H1 (cell line): ENCODE measurements around the gene H2BK1. TPM values are rescaled to one million over a fixed set of nuclear protein-coding genes. Genes with fewer than 3 reads are reported as not detected.

Experiments used
- CTCF ChIA-PET: fragments of 300-600 bp; sonication (Branson Sonifier 250); formaldehyde crosslinking; loops from one replicate; lab custom pipeline; 2021; ENCODE audit not compliant: partially characterized antibody; lab: Charles Lee
- POLR2A ChIA-PET: fragments of 300-600 bp; sonication (Branson Sonifier 250); formaldehyde crosslinking; loops from one replicate; lab custom pipeline; 2021; ENCODE audit warnings: inconsistent platforms; ENCODE audit not compliant: partially characterized antibody; lab: Charles Lee
- DNase-seq, 2 experiments: peaks; one replicate each; pipeline versions ENCODE4 v3.0.0 to v3.0.0-alpha.2; 2010 to 2022; ENCODE audit warnings: low spot score in 2 of 2, low read depth in 1 of 2, mixed read lengths in 1 of 2
- FAIRE-seq: peaks from 2 replicates; lab custom pipeline; 2011; peaks lifted over from hg19 to GRCh38; lab: Jason Lieb, UNC
- H2AFZ ChIP-seq: 2 replicates; pipeline ENCODE4 v1.8.1; 2012; ENCODE audit warnings: low read length, inconsistent platforms
- H2AK5ac ChIP-seq: 2 replicates; pipeline ENCODE4 v1.6.1; 2013; ENCODE audit warnings: low read depth, low read length
- H2BK120ac ChIP-seq: replicated peaks from 2 replicates; pipeline ENCODE3; 2013; ENCODE audit warnings: low read depth, low read length, inconsistent platforms
- H2BK12ac ChIP-seq: 2 replicates; pipeline ENCODE4 v1.6.1; 2013; ENCODE audit warnings: low read depth, low read length
- H2BK15ac ChIP-seq: 2 replicates; pipeline ENCODE4 v1.6.1; 2013; ENCODE audit warnings: low read length
- H2BK20ac ChIP-seq: 2 replicates; pipeline ENCODE4 v1.6.1; 2013; ENCODE audit warnings: low read length
- H2BK5ac ChIP-seq: 2 replicates; pipeline ENCODE4 v1.6.1; 2013; ENCODE audit warnings: low read depth, low read length
- H3K14ac ChIP-seq: 2 replicates; pipeline ENCODE4 v1.6.1; 2013; ENCODE audit warnings: inconsistent platforms; ENCODE audit not compliant: insufficient read length
- H3K18ac ChIP-seq: 2 replicates; pipeline ENCODE4 v1.6.1; 2013; ENCODE audit warnings: low read length; ENCODE audit errors: extremely low read depth
- H3K23ac ChIP-seq: 2 replicates; pipeline ENCODE4 v1.6.1; 2013; ENCODE audit warnings: inconsistent platforms; ENCODE audit not compliant: insufficient read length
- H3K23me2 ChIP-seq: 2 replicates; pipeline ENCODE4 v1.6.1; 2013; ENCODE audit warnings: low read depth, low read length
- H3K27ac ChIP-seq: 2 replicates; pipeline ENCODE4 v1.6.1; 2011; ENCODE audit warnings: low read depth, low read length, inconsistent platforms
- H3K27me3 ChIP-seq, 4 experiments: replicated peaks in 1 of 4; 1 replicate in 1 of 4; 2 replicates in 3 of 4; pipeline versions ENCODE4 v1.6.1 to v1.8.1; 2011 to 2013; ENCODE audit warnings: low read length in 3 of 4, mild to moderate bottlenecking in 3 of 4, inconsistent platforms in 2 of 4, mixed read lengths in 2 of 4, moderate library complexity in 1 of 4; ENCODE audit not compliant: control insufficient read depth in 3 of 4, insufficient read depth in 3 of 4; ENCODE audit errors: extremely low read depth in 1 of 4
- H3K36me3 ChIP-seq, 4 experiments: 2 replicates each; pipeline versions ENCODE4 v1.6.1 to v1.8.1; 2011 to 2013; ENCODE audit warnings: mild to moderate bottlenecking in 4 of 4, low read length in 3 of 4, moderate library complexity in 2 of 4, control low read depth in 1 of 4, inconsistent platforms in 1 of 4; ENCODE audit not compliant: insufficient read depth in 4 of 4, control insufficient read depth in 2 of 4
- H3K4ac ChIP-seq: replicated peaks from 2 replicates; pipeline ENCODE3; 2013; ENCODE audit warnings: low read length, low read depth, mixed read lengths, inconsistent platforms; ENCODE audit not compliant: insufficient read length
- H3K4me1 ChIP-seq, 4 experiments: replicated peaks in 1 of 4; 1 replicate in 1 of 4; 2 replicates in 3 of 4; pipeline versions ENCODE4 v1.6.1 to v1.8.1; 2011 to 2013; ENCODE audit warnings: low read length in 3 of 4, inconsistent platforms in 2 of 4, mixed read lengths in 1 of 4; ENCODE audit not compliant: insufficient read depth in 4 of 4, control insufficient read depth in 3 of 4
- H3K4me2 ChIP-seq, 2 experiments: 2 replicates each; pipeline versions ENCODE4 v1.6.1 to v1.8.1; 2011 to 2013; ENCODE audit warnings: low read depth in 2 of 2, low read length in 2 of 2, control low read depth in 1 of 2, inconsistent platforms in 1 of 2, mild to moderate bottlenecking in 1 of 2; ENCODE audit not compliant: insufficient read depth in 1 of 2
- H3K4me3 ChIP-seq, 4 experiments: fragments of 200-600, 300-600 bp in 1 of 4; sonication (generic), shearing (Covaris generic), sonication (Bioruptor Twin) in 1 of 4; 2 replicates each; pipeline versions ENCODE4 v1.5.1 to v1.8.1; 2011 to 2016; ENCODE audit warnings: low read length in 4 of 4, low read depth in 3 of 4, control low read depth in 2 of 4, inconsistent platforms in 2 of 4, mild to moderate bottlenecking in 2 of 4, mixed read lengths in 1 of 4, moderate library complexity in 1 of 4; ENCODE audit not compliant: insufficient read depth in 2 of 4; ENCODE audit errors: extremely low read depth in 1 of 4
- H3K56ac ChIP-seq: replicated peaks from 2 replicates; pipeline ENCODE3; 2013; ENCODE audit warnings: low read depth, mild to moderate bottlenecking, mixed read lengths, low read length, inconsistent platforms; ENCODE audit not compliant: insufficient read length
- H3K79me1 ChIP-seq: 2 replicates; pipeline ENCODE4 v1.6.1; 2013; ENCODE audit warnings: low read depth, low read length, control low read depth
- H3K79me2 ChIP-seq, 2 experiments: 2 replicates each; pipeline versions ENCODE4 v1.6.1 to v1.8.1; 2012 to 2013; ENCODE audit warnings: low read length in 2 of 2, mild to moderate bottlenecking in 2 of 2, inconsistent platforms in 1 of 2; ENCODE audit not compliant: insufficient read depth in 2 of 2, control insufficient read depth in 1 of 2
- H3K9ac ChIP-seq, 4 experiments: replicated peaks in 1 of 4; 1 replicate in 1 of 4; 2 replicates in 3 of 4; pipeline versions ENCODE4 v1.6.1 to v1.8.1; 2011 to 2013; ENCODE audit warnings: low read depth in 3 of 4, low read length in 3 of 4, control low read depth in 2 of 4, mild to moderate bottlenecking in 2 of 4, moderate library complexity in 2 of 4, inconsistent platforms in 1 of 4; ENCODE audit errors: extremely low read depth in 1 of 4
- H3K9me3 ChIP-seq, 2 experiments: 2 replicates each; pipeline versions ENCODE4 v1.6.1 to v1.8.1; 2012 to 2013; ENCODE audit warnings: mild to moderate bottlenecking in 2 of 2, moderate library complexity in 2 of 2, control low read depth in 1 of 2, inconsistent platforms in 1 of 2, low read depth in 1 of 2, low read length in 1 of 2, mixed read lengths in 1 of 2; ENCODE audit not compliant: insufficient read depth in 2 of 2
- H4K20me1 ChIP-seq, 2 experiments: replicated peaks in 1 of 2; 2 replicates each; pipeline versions ENCODE3 to v1.8.1; 2011 to 2013; ENCODE audit warnings: inconsistent platforms in 2 of 2, low read length in 2 of 2, mild to moderate bottlenecking in 1 of 2; ENCODE audit not compliant: insufficient read depth in 2 of 2, control insufficient read depth in 1 of 2
- H4K5ac ChIP-seq: 2 replicates; pipeline ENCODE4 v1.6.1; 2013; ENCODE audit warnings: low read length, low read depth, mixed read lengths, inconsistent platforms; ENCODE audit not compliant: insufficient read length
- H4K8ac ChIP-seq: 2 replicates; pipeline ENCODE4 v1.8.0; 2013; ENCODE audit warnings: mild to moderate bottlenecking, moderate library complexity, low read length, inconsistent platforms; ENCODE audit not compliant: insufficient read depth; ENCODE audit errors: extremely low read depth
- H4K91ac ChIP-seq: replicated peaks from 2 replicates; pipeline ENCODE3; 2013; ENCODE audit warnings: low read length, mixed read lengths, inconsistent platforms; ENCODE audit not compliant: insufficient read length
- HDAC2 ChIP-seq, 2 experiments: fragments of 300-600 bp in 1 of 2; sonication (generic) in 1 of 2; IDR thresholded peaks; 2 replicates each; pipeline ENCODE4 v1.6.1; 2011 to 2012; ENCODE audit warnings: low read depth in 2 of 2, low read length in 2 of 2, mild to moderate bottlenecking in 2 of 2, moderate library complexity in 2 of 2, borderline replicate concordance in 1 of 2, inconsistent platforms in 1 of 2
- RAD21 ChIP-seq, 2 experiments: IDR thresholded peaks in 1 of 2; conservative IDR thresholded peaks in 1 of 2; 2 replicates each; pipeline ENCODE4 v1.6.1; 2011; ENCODE audit warnings: low read depth in 2 of 2, low read length in 2 of 2, improper control_type of control experiment in 1 of 2, inconsistent platforms in 1 of 2, mild to moderate bottlenecking in 1 of 2, moderate library complexity in 1 of 2
- SIN3A ChIP-seq, 2 experiments: IDR thresholded peaks in 1 of 2; conservative IDR thresholded peaks in 1 of 2; 2 replicates each; pipeline ENCODE4 v1.6.1; 2011 to 2012; ENCODE audit warnings: low read length in 2 of 2, improper control_type of control experiment in 1 of 2, low read depth in 1 of 2, mild to moderate bottlenecking in 1 of 2
- SRF ChIP-seq: IDR thresholded peaks from 2 replicates; pipeline ENCODE4 v1.6.1; 2011; ENCODE audit warnings: mild to moderate bottlenecking, low read depth, low read length, moderate library complexity
- SUZ12 ChIP-seq: fragments of 200-600 bp; sonication (generic); IDR thresholded peaks from 2 replicates; pipeline ENCODE4 v1.6.1; 2012; ENCODE audit warnings: mild to moderate bottlenecking, inconsistent platforms, low read length, moderate library complexity, mixed read lengths
- TCF12 ChIP-seq: IDR thresholded peaks from 2 replicates; pipeline ENCODE4 v1.6.1; 2011; ENCODE audit warnings: low read depth, mild to moderate bottlenecking, low read length
- WGBS, 2 experiments: shearing (Covaris generic) in 1 of 2; methylation state at CpG; one replicate each; pipeline versions ENCODE4 v1.1.6 to v1.1.7; 2013 to 2015; ENCODE audit warnings: low lambda C conversion rate in 2 of 2, mixed read lengths in 2 of 2, inconsistent platforms in 1 of 2, low coverage in 1 of 2, missing lambda C conversion rate in 1 of 2; ENCODE audit not compliant: insufficient replicate concordance in 2 of 2, insufficient coverage in 1 of 2, insufficient read length in 1 of 2; ENCODE audit errors: extremely low coverage in 1 of 2, missing lambda C conversion rate in 1 of 2; 5-methylcytosine and 5-hydroxymethylcytosine counted together
- polyA plus RNA-seq, 7 experiments: library from polyadenylated mRNA; depleted of rRNA in 3 of 7; stranded (reverse) in 5 of 7; unstranded in 2 of 7; fragments of >200 nt in 5 of 7; fragments of 200-250 nt in 2 of 7; gene quantifications; 1 replicate in 5 of 7; 2 replicates in 1 of 7; 4 replicates in 1 of 7; pipeline versions ENCODE4 v1.2.1 to v1.2.3, GENCODE V29; 2011 to 2013; ENCODE audit warnings: missing spikeins in 2 of 7, mixed read lengths in 2 of 7
- total RNA-seq: library from RNA; stranded (reverse); fragmentation: NEBNext Ultra II Directional; extraction: Animal tissue kit (Norgen Biotek cat#: 25700); gene quantifications from 2 replicates; pipeline ENCODE4 v1.2.1, GENCODE V29; 2021
- TF ChIP-seq, protein P1 (sequence below): IDR thresholded peaks from 2 replicates; pipeline ENCODE4 v1.6.1; 2011; ENCODE audit warnings: low read length, improper control_type of control experiment
- TF ChIP-seq, protein P2 (sequence below): IDR thresholded peaks from 2 replicates; pipeline ENCODE4 v1.6.1; 2012; ENCODE audit warnings: inconsistent platforms

Gene H2BK1
- total and polyA plus RNA-seq, 2 of the 8 experiments (the other 6 are each of a cell fraction or from before 2014, with no cell fraction given), result not detected

DNA sequence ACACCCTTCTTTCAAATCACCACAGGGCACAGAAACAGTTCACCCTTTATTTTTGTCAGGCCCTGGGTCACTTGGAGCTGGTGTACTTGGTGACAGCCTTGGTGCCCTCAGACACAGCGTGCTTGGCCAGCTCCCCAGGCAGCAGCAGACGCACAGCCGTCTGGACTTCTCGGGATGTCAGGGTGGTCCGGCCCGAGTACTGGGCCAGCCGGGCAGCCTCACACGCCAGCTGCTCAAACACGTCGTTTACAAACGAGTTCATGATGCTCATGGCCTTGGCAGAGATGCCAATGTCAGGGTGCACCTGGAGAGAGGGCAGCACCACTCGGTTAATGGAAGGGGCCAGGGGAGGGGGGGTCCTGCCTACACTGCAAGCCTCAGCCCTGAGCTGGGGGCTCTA, 2.5 kb downstream of the H2BK1 start:
- Histone ChIP-seq H2BK20ac (no peak overlapping the region), H3K56ac (no peak overlapping the region), H3K23me2 (no peaks in the 10 kb centered on the region), H3K14ac (no peak overlapping the region), H2AK5ac (no peak overlapping the region), H2AFZ (no peak overlapping the region), H4K20me1 (peaks cover 5% of the 10 kb centered on the region in 2 experiments), H3K36me3 (peaks cover 0 to 7% (median 0%) of the 10 kb centered on the region in 4 experiments; a peak in 2 of 8 replicates), H3K9me3 (no peaks in the 10 kb centered on the region), H4K8ac (peak overlapping the region; percentile 57; the same call in 1 of the 2 replicates), H3K4ac (no peak overlapping the region), H3K27me3 (peaks cover 0 to 3% (median 0%) of the 10 kb centered on the region in 4 experiments; a peak in 2 of 7 replicates), H4K5ac (no peak overlapping the region)
- CTCF ChIA-PET, result interaction anchor here (1.0 to 3.1 kb wide), 6 partner anchors 11 to 36 kb away, joined by 3 to 13 read pairs (median 4); no protein-coding TSS in a partner anchor
- POLR2A ChIA-PET, result no interaction called here
- no peak for TF ChIP-seq SRF
- TF ChIP-seq RAD21 (IDR thresholded peaks at IDR 0.05 in 1 of 2, conservative IDR thresholded peaks at IDR 0.05 in 1 of 2; ENCODE audit: low read depth in 2 of 2, low read length in 2 of 2), result no peak
- TF ChIP-seq HDAC2 (IDR thresholded peaks at IDR 0.05; ENCODE audit: borderline replicate concordance in 1 of 2, low read depth in 2 of 2, low read length in 2 of 2), result no peak
- TF ChIP-seq SUZ12, result no peak
- TF ChIP-seq, protein P1, sequence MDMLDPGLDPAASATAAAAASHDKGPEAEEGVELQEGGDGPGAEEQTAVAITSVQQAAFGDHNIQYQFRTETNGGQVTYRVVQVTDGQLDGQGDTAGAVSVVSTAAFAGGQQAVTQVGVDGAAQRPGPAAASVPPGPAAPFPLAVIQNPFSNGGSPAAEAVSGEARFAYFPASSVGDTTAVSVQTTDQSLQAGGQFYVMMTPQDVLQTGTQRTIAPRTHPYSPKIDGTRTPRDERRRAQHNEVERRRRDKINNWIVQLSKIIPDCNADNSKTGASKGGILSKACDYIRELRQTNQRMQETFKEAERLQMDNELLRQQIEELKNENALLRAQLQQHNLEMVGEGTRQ, result no peak
- TF ChIP-seq, protein P2, sequence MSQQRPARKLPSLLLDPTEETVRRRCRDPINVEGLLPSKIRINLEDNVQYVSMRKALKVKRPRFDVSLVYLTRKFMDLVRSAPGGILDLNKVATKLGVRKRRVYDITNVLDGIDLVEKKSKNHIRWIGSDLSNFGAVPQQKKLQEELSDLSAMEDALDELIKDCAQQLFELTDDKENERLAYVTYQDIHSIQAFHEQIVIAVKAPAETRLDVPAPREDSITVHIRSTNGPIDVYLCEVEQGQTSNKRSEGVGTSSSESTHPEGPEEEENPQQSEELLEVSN, result no peak
- no peak for TF ChIP-seq TCF12
- no peak for TF ChIP-seq SIN3A (conservative IDR thresholded peaks at IDR 0.05 in 1 of 2, IDR thresholded peaks at IDR 0.05 in 1 of 2; ENCODE audit: low read depth in 1 of 2, low read length in 2 of 2)
- TF ChIP-seq, all 59 proteins: peak for 0
- Histone ChIP-seq H3K9ac (no peak overlapping the region), H3K4me3 (no peak overlapping the region), H2BK12ac (no peak overlapping the region), H3K4me1 (peaks cover 0 to 6% (median 3%) of the 10 kb centered on the region in 4 experiments; a peak in 4 of 7 replicates), H3K4me2 (no peak overlapping the region), H2BK15ac (no peak overlapping the region), H2BK5ac (no peak overlapping the region), H3K27ac (no peak overlapping the region), H3K18ac (no peak overlapping the region), H3K23ac (no peak overlapping the region), H4K91ac (no peak overlapping the region), H3K79me1 (no peaks in the 10 kb centered on the region), H2BK120ac (no peak overlapping the region), H3K79me2 (no peaks in the 10 kb centered on the region)
- FAIRE-seq, result no peak
- 79% methylated on average over 12 of the region's 12 CpGs; no CpG with 5 or more reads in 1 of the 2 experiments for WGBS, 2 experiments
- no peak for DNase-seq
